ENCODE data around the gene PDE4B. TPM values are rescaled to one million over a fixed set of nuclear protein-coding genes. Genes with fewer than 3 reads are reported as not detected.

PDE4B gene
- polyA plus RNA-seq, 2 of the 4 experiments (the other 2 are of a cell fraction) = 20.2 to 56.8 TPM

DNA sequence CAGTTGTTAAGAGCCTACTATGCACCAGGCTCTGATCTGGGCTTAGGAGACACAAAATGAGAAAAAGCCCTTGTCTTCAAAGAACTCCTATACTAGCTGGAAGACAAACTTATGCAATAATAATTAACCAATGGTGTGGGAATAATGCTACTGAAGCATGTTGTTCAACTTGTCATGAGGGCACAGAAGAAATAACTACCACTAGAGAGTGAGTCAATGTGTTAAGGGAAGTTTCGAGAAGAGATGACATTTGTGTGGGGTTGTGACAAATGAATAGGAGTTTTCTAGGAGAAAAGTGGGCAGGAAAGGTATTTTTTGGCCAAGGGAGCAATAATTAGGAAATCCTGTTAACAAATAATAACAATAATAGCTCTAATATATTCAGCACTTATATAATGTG lies 205.0 kb downstream of the PDE4B start:
- POLR2A ChIA-PET = no interaction called here
- no peak for TF ChIP-seq FOSL2 (IDR thresholded peaks at IDR 0.05)
- TF ChIP-seq FOSL2 (CRISPR knock-in tag; IDR thresholded peaks at IDR 0.05) = no peak
- TF ChIP-seq SMC3 (IDR thresholded peaks at IDR 0.05) = no peak
- TF ChIP-seq MYC (IDR thresholded peaks at IDR 0.05; ENCODE audit: borderline replicate concordance, low read length) = no peak
- no peak for TF ChIP-seq FOSB (CRISPR knock-in tag; IDR thresholded peaks at IDR 0.05)
- TF ChIP-seq ZFP36 (IDR thresholded peaks at IDR 0.05; ENCODE audit: borderline replicate concordance, partially characterized antibody) = no peak
- TF ChIP-seq, protein P1, sequence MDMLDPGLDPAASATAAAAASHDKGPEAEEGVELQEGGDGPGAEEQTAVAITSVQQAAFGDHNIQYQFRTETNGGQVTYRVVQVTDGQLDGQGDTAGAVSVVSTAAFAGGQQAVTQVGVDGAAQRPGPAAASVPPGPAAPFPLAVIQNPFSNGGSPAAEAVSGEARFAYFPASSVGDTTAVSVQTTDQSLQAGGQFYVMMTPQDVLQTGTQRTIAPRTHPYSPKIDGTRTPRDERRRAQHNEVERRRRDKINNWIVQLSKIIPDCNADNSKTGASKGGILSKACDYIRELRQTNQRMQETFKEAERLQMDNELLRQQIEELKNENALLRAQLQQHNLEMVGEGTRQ (IDR thresholded peaks at IDR 0.05) = no peak
- TF ChIP-seq, protein P2, sequence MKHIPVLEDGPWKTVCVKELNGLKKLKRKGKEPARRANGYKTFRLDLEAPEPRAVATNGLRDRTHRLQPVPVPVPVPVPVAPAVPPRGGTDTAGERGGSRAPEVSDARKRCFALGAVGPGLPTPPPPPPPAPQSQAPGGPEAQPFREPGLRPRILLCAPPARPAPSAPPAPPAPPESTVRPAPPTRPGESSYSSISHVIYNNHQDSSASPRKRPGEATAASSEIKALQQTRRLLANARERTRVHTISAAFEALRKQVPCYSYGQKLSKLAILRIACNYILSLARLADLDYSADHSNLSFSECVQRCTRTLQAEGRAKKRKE (CRISPR knock-in tag; IDR thresholded peaks at IDR 0.05; ENCODE audit: low read depth) = no peak
- TF ChIP-seq KDM1A (IDR thresholded peaks at IDR 0.05; ENCODE audit: low read depth) = no peak
- no peak for TF ChIP-seq NPAS2 (CRISPR knock-in tag; IDR thresholded peaks at IDR 0.05; ENCODE audit: borderline replicate concordance)
- TF ChIP-seq ESRRA (IDR thresholded peaks at IDR 0.05; ENCODE audit: borderline replicate concordance, low read length) = no peak
- TF ChIP-seq, protein P3, sequence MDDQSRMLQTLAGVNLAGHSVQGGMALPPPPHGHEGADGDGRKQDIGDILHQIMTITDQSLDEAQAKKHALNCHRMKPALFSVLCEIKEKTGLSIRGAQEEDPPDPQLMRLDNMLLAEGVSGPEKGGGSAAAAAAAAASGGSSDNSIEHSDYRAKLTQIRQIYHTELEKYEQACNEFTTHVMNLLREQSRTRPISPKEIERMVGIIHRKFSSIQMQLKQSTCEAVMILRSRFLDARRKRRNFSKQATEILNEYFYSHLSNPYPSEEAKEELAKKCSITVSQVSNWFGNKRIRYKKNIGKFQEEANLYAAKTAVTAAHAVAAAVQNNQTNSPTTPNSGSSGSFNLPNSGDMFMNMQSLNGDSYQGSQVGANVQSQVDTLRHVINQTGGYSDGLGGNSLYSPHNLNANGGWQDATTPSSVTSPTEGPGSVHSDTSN (IDR thresholded peaks at IDR 0.05) = no peak
- TF ChIP-seq GATA3 (IDR thresholded peaks at IDR 0.05; ENCODE audit: borderline replicate concordance) = no peak
- TF ChIP-seq CBX2 (IDR thresholded peaks at IDR 0.05; ENCODE audit: borderline replicate concordance, low read depth) = no peak
- no peak for TF ChIP-seq POLR2A (IDR thresholded peaks at IDR 0.05; ENCODE audit: low read length)
- TF ChIP-seq NR3C1 (IDR thresholded peaks at IDR 0.05) = no peak
- TF ChIP-seq EHF (CRISPR knock-in tag; IDR thresholded peaks at IDR 0.05) = no peak
- TF ChIP-seq MAZ (IDR thresholded peaks at IDR 0.05; ENCODE audit: borderline replicate concordance, low read depth, low read length) = no peak
- no peak for TF ChIP-seq RCOR1 (IDR thresholded peaks at IDR 0.05; ENCODE audit: low read depth, low read length)
- no peak for TF ChIP-seq EHMT2 (IDR thresholded peaks at IDR 0.05; ENCODE audit: low read depth)
- no peak for TF ChIP-seq ZSCAN20 (CRISPR knock-in tag; IDR thresholded peaks at IDR 0.05)
- H3K27ac ChIP-seq = peak overlapping the region in 1 of 2 experiments; percentile 37; a peak in 1 of 6 replicates
- no peak overlapping the region for H3K4me3 ChIP-seq
- no peak for ATAC-seq
- peaks cover 60% of the 10 kb centered on the region for H3K4me1 ChIP-seq
- no peaks in the 10 kb centered on the region for H3K9me3 ChIP-seq
- no peak for FAIRE-seq
- CTCF ChIA-PET = interaction anchor here (0.9 to 1.6 kb wide), 3 partner anchors 20 to 439 kb away, joined by 3 to 4 read pairs (median 3); no protein-coding TSS in a partner anchor
- H3K4me2 ChIP-seq = peak overlapping the region; percentile 82
- no peak for DNase-seq (ENCODE audit: low read depth in 1 of 2, low spot score in 1 of 2)
- 72% methylated on average over 1 of the region's 1 CpG for WGBS (ENCODE audit: missing lambda C conversion rate)

DNA sequence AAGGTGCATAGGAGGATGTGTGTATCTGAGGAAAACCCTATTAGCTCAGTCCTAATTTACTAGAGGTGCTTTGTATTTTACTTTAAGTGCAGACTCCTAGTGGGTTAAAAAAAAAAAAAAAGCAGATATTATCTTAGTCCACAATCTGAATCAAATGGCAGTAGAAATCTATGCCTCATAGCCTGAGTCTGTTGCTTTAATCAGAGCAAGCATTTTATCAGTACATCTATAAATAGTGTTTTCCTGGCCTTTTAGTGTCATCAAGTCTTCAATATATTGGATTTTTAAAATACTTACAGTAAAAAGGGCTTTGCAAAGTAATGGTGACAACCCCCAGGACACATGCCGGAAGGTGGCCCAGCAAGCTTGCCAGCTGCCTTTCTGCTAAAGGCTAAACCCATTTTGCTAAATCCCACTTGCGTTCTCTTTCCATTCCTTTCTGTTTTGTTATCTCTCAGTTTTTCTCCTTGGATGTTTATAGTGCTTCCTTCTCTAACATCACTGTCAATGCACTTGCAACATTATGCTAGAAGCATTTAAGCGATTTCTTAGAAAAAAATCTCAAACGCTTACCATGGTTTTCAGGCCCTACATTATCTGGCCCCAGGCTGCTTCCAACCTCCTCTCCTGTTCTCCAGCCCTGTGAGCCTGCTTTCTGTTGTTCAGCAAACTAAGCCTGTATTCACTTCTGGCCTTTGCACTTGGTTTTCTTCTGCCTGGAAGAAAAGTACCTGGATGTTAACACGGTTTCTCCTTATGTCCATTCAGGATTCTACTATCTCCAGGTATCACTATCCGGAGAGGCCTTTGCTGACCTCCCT lies 206.3 kb downstream of the PDE4B start:
- DNase-seq (ENCODE audit: low read depth in 1 of 2, low spot score in 1 of 2) (no peak), ATAC-seq (peak in 1 of 2 experiments; percentile 29; a peak in 2 of 6 replicates), FAIRE-seq (no peak)
- Histone ChIP-seq H3K9me3 (no peaks in the 10 kb centered on the region), H3K4me1 (peaks cover 71% of the 10 kb centered on the region), H3K4me2 (peak overlapping the region; percentile 82), H3K4me3 (no peak overlapping the region), H3K27ac (peak overlapping the region in 1 of 2 experiments; percentile 58; a peak in 2 of 6 replicates)
- TF ChIP-seq HOXB5 (CRISPR knock-in tag; IDR thresholded peaks at IDR 0.05) (no peak), MAZ (IDR thresholded peaks at IDR 0.05; ENCODE audit: borderline replicate concordance, low read depth, low read length) (no peak), HOXB13 (CRISPR knock-in tag; IDR thresholded peaks at IDR 0.05; ENCODE audit: low read depth) (no peak), NR3C1 (IDR thresholded peaks at IDR 0.05) (no peak), HOXA7 (CRISPR knock-in tag; IDR thresholded peaks at IDR 0.05) (no peak), GATA3 (IDR thresholded peaks at IDR 0.05; ENCODE audit: borderline replicate concordance) (no peak), ZFP36 (IDR thresholded peaks at IDR 0.05; ENCODE audit: borderline replicate concordance, partially characterized antibody) (no peak), ZNF302 (CRISPR knock-in tag; IDR thresholded peaks at IDR 0.05) (no peak), RAD21 (conservative IDR thresholded peaks at IDR 0.05 in 1 of 2, IDR thresholded peaks at IDR 0.05 in 1 of 2) (no peak)
- TF ChIP-seq, protein P2 (CRISPR knock-in tag; IDR thresholded peaks at IDR 0.05; ENCODE audit: low read depth) = no peak
- TF ChIP-seq, protein P4, sequence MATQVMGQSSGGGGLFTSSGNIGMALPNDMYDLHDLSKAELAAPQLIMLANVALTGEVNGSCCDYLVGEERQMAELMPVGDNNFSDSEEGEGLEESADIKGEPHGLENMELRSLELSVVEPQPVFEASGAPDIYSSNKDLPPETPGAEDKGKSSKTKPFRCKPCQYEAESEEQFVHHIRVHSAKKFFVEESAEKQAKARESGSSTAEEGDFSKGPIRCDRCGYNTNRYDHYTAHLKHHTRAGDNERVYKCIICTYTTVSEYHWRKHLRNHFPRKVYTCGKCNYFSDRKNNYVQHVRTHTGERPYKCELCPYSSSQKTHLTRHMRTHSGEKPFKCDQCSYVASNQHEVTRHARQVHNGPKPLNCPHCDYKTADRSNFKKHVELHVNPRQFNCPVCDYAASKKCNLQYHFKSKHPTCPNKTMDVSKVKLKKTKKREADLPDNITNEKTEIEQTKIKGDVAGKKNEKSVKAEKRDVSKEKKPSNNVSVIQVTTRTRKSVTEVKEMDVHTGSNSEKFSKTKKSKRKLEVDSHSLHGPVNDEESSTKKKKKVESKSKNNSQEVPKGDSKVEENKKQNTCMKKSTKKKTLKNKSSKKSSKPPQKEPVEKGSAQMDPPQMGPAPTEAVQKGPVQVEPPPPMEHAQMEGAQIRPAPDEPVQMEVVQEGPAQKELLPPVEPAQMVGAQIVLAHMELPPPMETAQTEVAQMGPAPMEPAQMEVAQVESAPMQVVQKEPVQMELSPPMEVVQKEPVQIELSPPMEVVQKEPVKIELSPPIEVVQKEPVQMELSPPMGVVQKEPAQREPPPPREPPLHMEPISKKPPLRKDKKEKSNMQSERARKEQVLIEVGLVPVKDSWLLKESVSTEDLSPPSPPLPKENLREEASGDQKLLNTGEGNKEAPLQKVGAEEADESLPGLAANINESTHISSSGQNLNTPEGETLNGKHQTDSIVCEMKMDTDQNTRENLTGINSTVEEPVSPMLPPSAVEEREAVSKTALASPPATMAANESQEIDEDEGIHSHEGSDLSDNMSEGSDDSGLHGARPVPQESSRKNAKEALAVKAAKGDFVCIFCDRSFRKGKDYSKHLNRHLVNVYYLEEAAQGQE (IDR thresholded peaks at IDR 0.05) = no peak
- 77% methylated on average over 6 of the region's 6 CpGs for WGBS (ENCODE audit: missing lambda C conversion rate)
- ChIA-PET POLR2A (no interaction called here), CTCF (interaction anchor here (0.9 to 1.6 kb wide), 2 partner anchors 243 to 438 kb away, joined by 3 to 4 read pairs; no protein-coding TSS in a partner anchor)

Data from A549 (cell line).